Parathyroid adenoma (tissue), 2 donors: ENCODE data around the gene OR2AG1.

Experiments used
- H2AFZ ChIP-seq: fragments of 300-600 bp; sonication (generic); one replicate; pipeline ENCODE4 v1.7.0; 2017; ENCODE audit warnings: antibody characterized with exemption, mild to moderate bottlenecking
- H3K27ac ChIP-seq: fragments of 300-600 bp; sonication (generic); one replicate; pipeline ENCODE4 v1.7.0; 2017
- H3K27me3 ChIP-seq: fragments of 300-600 bp; sonication (generic); one replicate; pipeline ENCODE4 v1.7.0; 2017; ENCODE audit warnings: low read length; ENCODE audit not compliant: control insufficient read depth, insufficient read depth
- H3K36me3 ChIP-seq: fragments of 300-600 bp; sonication (generic); one replicate; pipeline ENCODE4 v1.7.0; 2017; ENCODE audit warnings: low read length; ENCODE audit not compliant: control insufficient read depth, insufficient read depth
- H3K4me1 ChIP-seq: fragments of 300-600 bp; sonication (generic); one replicate; pipeline ENCODE4 v1.7.0; 2017; ENCODE audit warnings: control low read depth
- H3K4me2 ChIP-seq: fragments of 300-600 bp; sonication (generic); one replicate; pipeline ENCODE4 v1.7.0; 2017; ENCODE audit warnings: low read length
- H3K4me3 ChIP-seq: fragments of 300-600 bp; sonication (generic); one replicate; pipeline ENCODE4 v1.7.0; 2017; ENCODE audit warnings: low read depth, low read length
- H3K79me2 ChIP-seq: fragments of 300-600 bp; sonication (generic); one replicate; pipeline ENCODE4 v1.7.0; 2017; ENCODE audit warnings: control low read depth
- H3K9ac ChIP-seq: fragments of 300-600 bp; sonication (generic); one replicate; pipeline ENCODE4 v1.7.0; 2017; ENCODE audit warnings: mild to moderate bottlenecking
- H3K9me3 ChIP-seq: fragments of 300-600 bp; sonication (generic); one replicate; pipeline ENCODE4 v1.7.0; 2017; ENCODE audit warnings: low read length; ENCODE audit not compliant: control insufficient read depth
- TF ChIP-seq, protein P1 (sequence below): fragments of 300-600 bp; sonication (generic); IDR thresholded peaks from one replicate; pipeline ENCODE4 v1.7.0; 2017; ENCODE audit warnings: antibody characterized with exemption, mild to moderate bottlenecking
- donor health status: primary hyperparathyroidism.

The OR2AG1 gene

DNA sequence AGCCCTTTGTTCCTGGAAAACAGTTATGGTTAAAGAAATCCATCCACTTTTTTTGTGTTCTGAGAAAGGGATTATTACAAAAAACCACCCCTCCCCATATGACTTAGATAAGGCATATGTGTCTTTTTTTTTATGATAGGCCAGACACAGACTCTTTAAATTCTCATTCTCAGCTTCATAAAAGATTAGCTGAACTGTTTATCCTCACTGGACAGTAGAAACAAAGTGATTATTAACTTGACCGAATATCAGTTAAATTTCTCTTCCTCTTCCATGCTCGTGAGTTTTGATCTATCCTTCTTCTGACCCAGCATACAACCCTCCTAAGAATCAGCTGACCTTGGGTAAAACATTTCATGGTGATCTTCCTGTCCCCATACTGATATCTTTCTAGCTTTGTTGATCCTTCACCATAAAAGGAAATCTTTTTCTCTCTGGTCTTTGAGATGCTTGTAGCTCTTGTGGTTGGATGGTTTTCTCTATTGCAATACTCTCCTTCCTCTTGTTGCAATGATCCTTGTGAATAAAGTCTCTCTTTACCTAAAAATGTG is 37.3 kb upstream of the OR2AG1 start:
- Histone ChIP-seq H3K4me1 (no peaks in the 10 kb centered on the region), H3K4me2 (peak overlapping the region; percentile 33), H3K9ac (no peak overlapping the region), H3K27me3 (no peaks in the 10 kb centered on the region), H3K36me3 (no peaks in the 10 kb centered on the region), H2AFZ (no peak overlapping the region), H3K4me3 (peak overlapping the region; percentile 45), H3K27ac (peak overlapping the region; percentile 38), H3K9me3 (no peaks in the 10 kb centered on the region), H3K79me2 (no peaks in the 10 kb centered on the region)
- TF ChIP-seq, protein P1, sequence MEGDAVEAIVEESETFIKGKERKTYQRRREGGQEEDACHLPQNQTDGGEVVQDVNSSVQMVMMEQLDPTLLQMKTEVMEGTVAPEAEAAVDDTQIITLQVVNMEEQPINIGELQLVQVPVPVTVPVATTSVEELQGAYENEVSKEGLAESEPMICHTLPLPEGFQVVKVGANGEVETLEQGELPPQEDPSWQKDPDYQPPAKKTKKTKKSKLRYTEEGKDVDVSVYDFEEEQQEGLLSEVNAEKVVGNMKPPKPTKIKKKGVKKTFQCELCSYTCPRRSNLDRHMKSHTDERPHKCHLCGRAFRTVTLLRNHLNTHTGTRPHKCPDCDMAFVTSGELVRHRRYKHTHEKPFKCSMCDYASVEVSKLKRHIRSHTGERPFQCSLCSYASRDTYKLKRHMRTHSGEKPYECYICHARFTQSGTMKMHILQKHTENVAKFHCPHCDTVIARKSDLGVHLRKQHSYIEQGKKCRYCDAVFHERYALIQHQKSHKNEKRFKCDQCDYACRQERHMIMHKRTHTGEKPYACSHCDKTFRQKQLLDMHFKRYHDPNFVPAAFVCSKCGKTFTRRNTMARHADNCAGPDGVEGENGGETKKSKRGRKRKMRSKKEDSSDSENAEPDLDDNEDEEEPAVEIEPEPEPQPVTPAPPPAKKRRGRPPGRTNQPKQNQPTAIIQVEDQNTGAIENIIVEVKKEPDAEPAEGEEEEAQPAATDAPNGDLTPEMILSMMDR = no peak

DNA sequence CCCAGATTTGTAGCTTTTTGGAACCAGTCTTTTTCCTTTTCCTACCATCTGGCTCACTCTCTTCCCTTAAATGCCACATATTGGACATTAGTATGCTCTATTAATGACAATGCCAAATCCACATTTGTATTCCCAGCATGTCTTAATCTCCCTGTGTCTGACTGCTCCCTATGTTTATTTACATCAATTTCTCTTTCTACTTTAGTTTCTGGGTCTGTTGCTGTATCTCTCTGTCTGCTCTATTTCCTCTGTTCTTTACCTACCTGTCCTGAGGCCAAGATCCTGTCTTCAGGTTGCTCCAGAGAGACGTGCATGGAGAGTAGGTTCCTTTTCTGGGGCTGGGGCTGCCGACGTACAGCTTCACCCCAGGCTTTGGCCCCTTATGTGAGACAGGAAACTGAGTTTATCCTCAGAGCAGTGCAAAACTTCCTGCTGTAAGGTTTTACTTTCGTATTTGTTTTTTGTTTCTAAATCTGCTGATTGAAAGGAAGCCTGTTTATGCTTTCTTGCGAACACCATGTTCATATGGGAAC is 36.7 kb upstream of the OR2AG1 start:
- TF ChIP-seq, protein P1 = no peak
- Histone ChIP-seq H3K9ac (no peak overlapping the region), H2AFZ (no peak overlapping the region), H3K4me2 (peak overlapping the region; percentile 33), H3K79me2 (no peaks in the 10 kb centered on the region), H3K4me1 (no peaks in the 10 kb centered on the region), H3K9me3 (no peaks in the 10 kb centered on the region), H3K36me3 (no peaks in the 10 kb centered on the region), H3K27ac (peak overlapping the region; percentile 38), H3K27me3 (no peaks in the 10 kb centered on the region), H3K4me3 (peak overlapping the region; percentile 45)

DNA sequence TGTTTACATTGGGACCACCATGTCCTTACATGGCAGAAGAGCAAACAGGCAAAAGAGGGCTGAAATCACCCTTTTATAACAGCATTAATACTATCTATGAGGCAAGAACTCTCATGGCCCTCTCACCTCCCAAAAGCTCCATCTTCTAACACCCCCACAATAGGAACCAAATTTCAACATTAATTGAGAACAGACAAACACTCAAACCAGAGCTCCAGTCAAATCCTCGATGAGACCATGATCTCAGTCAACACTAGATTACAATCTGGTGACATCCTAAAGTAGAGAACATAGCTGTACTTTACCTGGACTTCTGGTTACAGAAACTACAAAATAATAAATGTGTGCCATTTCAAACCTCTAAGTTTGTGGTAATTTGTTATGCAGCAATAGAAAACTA is 36.2 kb upstream of the OR2AG1 start:
- Histone ChIP-seq H3K4me2 (peak overlapping the region; percentile 33), H3K4me1 (no peaks in the 10 kb centered on the region), H3K9me3 (no peaks in the 10 kb centered on the region), H3K27ac (peak overlapping the region; percentile 38), H3K4me3 (peak overlapping the region; percentile 45), H3K9ac (no peak overlapping the region), H2AFZ (no peak overlapping the region), H3K79me2 (no peaks in the 10 kb centered on the region), H3K27me3 (no peaks in the 10 kb centered on the region), H3K36me3 (no peaks in the 10 kb centered on the region)
- TF ChIP-seq, protein P1 = no peak

DNA sequence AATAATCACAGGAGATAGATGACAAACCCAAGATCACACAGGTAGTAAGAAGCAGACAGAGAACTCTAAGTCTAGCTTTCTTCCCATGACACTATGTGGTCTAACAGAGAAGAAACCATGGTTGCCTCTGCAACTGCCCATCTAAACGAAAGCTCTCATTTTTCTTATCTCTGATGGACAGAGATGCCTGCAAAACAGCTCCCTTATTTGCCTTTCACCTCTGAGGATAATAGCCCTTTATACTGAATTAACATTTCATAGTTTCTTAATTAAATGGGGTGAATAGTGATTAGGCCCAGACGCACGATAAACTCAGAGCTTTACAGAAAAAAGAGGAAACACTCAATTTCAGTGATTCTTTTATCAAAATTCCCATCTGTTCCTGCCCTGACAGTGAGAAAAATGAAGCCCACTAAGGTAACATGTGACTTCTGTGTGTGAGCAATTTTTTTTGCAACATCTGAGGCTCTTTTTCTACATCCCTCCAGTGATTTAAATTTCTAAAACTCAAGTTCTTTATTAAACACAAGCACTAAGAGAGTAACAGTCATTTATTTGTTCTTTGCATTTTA is 35.6 kb upstream of the OR2AG1 start:
- TF ChIP-seq, protein P1 = no peak
- no peak overlapping the region for H2AFZ ChIP-seq
- no peak overlapping the region for H3K27ac ChIP-seq
- no peaks in the 10 kb centered on the region for H3K79me2 ChIP-seq
- H3K27me3 ChIP-seq = no peaks in the 10 kb centered on the region
- H3K36me3 ChIP-seq = no peaks in the 10 kb centered on the region
- H3K4me3 ChIP-seq = no peak overlapping the region
- no peaks in the 10 kb centered on the region for H3K9me3 ChIP-seq
- no peak overlapping the region for H3K4me2 ChIP-seq
- H3K4me1 ChIP-seq = no peaks in the 10 kb centered on the region
- H3K9ac ChIP-seq = no peak overlapping the region
